K562 (cell line): ENCODE results near the gene UCKL1. TPM values are rescaled to one million over a fixed set of nuclear protein-coding genes. Genes with fewer than 3 reads are reported as not detected.

Experiments used
- ATAC-seq: fragments of 200-7000 bp; cut with Tn5 transposase; 3 replicates; pipeline ENCODE4 v1.9.1; 2020; ENCODE audit warnings: moderate library complexity
- BruUV-seq: library from RNA; stranded (reverse); fragments of 400-500 nt; replicated peaks from 2 replicates; lab custom pipeline; 2021; lab: Mats Ljungman, UMichigan
- CTCF ChIA-PET: fragments of 300-600 bp; formaldehyde crosslinking; extraction: SDS; loops from one replicate; lab custom pipeline; 2021; ENCODE audit warnings: low intra/inter-chr PET ratio; lab: Yijun Ruan, JAX
- POLR2A ChIA-PET: fragments of 300-600, 350-650 bp; sonication (Branson Sonifier 250); formaldehyde crosslinking; extraction: SDS; loops from one replicate; lab custom pipeline; 2021; ENCODE audit warnings: antibody characterized with exemption, inconsistent platforms; lab: Yijun Ruan, JAX
- DNase-seq, 4 experiments: peaks; one replicate each; pipeline versions ENCODE4 v3.0.0 to v3.0.0-alpha.2; 2011 to 2018; ENCODE audit warnings: low spot score in 3 of 4, mixed read lengths in 3 of 4; ENCODE audit errors: extremely low read depth in 1 of 4
- FAIRE-seq: peaks from 2 replicates; lab custom pipeline; 2011; peaks lifted over from hg19 to GRCh38; lab: Jason Lieb, UNC
- H2AFZ ChIP-seq: 2 replicates; pipeline ENCODE4 v1.6.0; 2011; ENCODE audit warnings: low read depth, low read length, control low read depth, inconsistent platforms
- H3K27ac ChIP-seq: fragments of 200-600 bp; 3 replicates; pipeline ENCODE4 v1.8.0; 2011; ENCODE audit warnings: low read depth, mild to moderate bottlenecking, control low read depth, inconsistent platforms, low read length, moderate library complexity, mixed read lengths; ENCODE audit errors: extremely low read depth
- H3K27me3 ChIP-seq, 2 experiments: fragments of 300-600 bp in 1 of 2; 2 replicates in 1 of 2; 3 replicates in 1 of 2; pipeline versions ENCODE4 v1.6.0 to v1.8.0; 2011; ENCODE audit warnings: inconsistent platforms in 2 of 2, low read length in 2 of 2, mild to moderate bottlenecking in 1 of 2, mixed read lengths in 1 of 2, moderate library complexity in 1 of 2; ENCODE audit not compliant: control insufficient read depth in 2 of 2, insufficient read depth in 2 of 2
- H3K36me3 ChIP-seq: fragments of 300-600 bp; 3 replicates; pipeline ENCODE4 v1.8.0; 2011; ENCODE audit warnings: mild to moderate bottlenecking, low read length, inconsistent platforms; ENCODE audit not compliant: control insufficient read depth, insufficient read depth
- H3K4me1 ChIP-seq, 2 experiments: fragments of 200-600 bp in 1 of 2; replicated peaks in 1 of 2; 2 replicates in 1 of 2; 3 replicates in 1 of 2; pipeline versions ENCODE4 v1.5.1 to v1.8.0; 2011; ENCODE audit warnings: inconsistent platforms in 2 of 2, low read length in 2 of 2, mild to moderate bottlenecking in 1 of 2, mixed read lengths in 1 of 2, moderate library complexity in 1 of 2; ENCODE audit not compliant: control insufficient read depth in 2 of 2, insufficient read depth in 2 of 2
- H3K4me2 ChIP-seq: 2 replicates; pipeline ENCODE4 v1.6.1; 2011; ENCODE audit warnings: low read length, control low read depth, inconsistent platforms, mixed read lengths; ENCODE audit not compliant: insufficient read depth
- H3K4me3 ChIP-seq: fragments of 200-600 bp; sonication (generic), shearing (Covaris generic); 2 replicates; pipeline ENCODE4 v1.5.1; 2016; ENCODE audit warnings: control low read depth, inconsistent platforms
- H3K79me2 ChIP-seq: fragments of 200-600 bp; 3 replicates; pipeline ENCODE4 v1.8.0; 2011; ENCODE audit warnings: low read length, inconsistent platforms; ENCODE audit not compliant: control insufficient read depth, insufficient read depth
- H3K9ac ChIP-seq, 2 experiments: 2 replicates each; pipeline versions ENCODE4 v1.6.0 to v1.6.1; 2011; ENCODE audit warnings: low read depth in 2 of 2, low read length in 2 of 2, control low read depth in 1 of 2, inconsistent platforms in 1 of 2, mild to moderate bottlenecking in 1 of 2, mixed read lengths in 1 of 2; ENCODE audit not compliant: insufficient read depth in 1 of 2
- H3K9me1 ChIP-seq: one replicate; pipeline ENCODE4 v1.6.0; 2011; ENCODE audit warnings: inconsistent platforms, mild to moderate bottlenecking, low read length, moderate library complexity; ENCODE audit not compliant: control insufficient read depth, insufficient read depth
- H3K9me3 ChIP-seq: replicated peaks from 2 replicates; pipeline ENCODE4 v1.5.1; 2011; ENCODE audit warnings: low read depth, low read length, inconsistent platforms; ENCODE audit not compliant: control insufficient read depth, insufficient read depth
- H4K20me1 ChIP-seq: replicated peaks from 2 replicates; pipeline ENCODE4 v1.6.1; 2011; ENCODE audit warnings: low read length, inconsistent platforms, mixed read lengths; ENCODE audit not compliant: control insufficient read depth, insufficient read depth
- ATF3 ChIP-seq, 2 experiments: fragments of 450-650 bp in 1 of 2; sonication (generic) in 1 of 2; formaldehyde crosslinking in 1 of 2; IDR thresholded peaks in 1 of 2; conservative IDR thresholded peaks in 1 of 2; 2 replicates each; pipeline versions ENCODE4 v1.6.1 to v1.8.1; 2016 to 2023; ENCODE audit warnings: mild to moderate bottlenecking in 2 of 2, moderate library complexity in 2 of 2, inconsistent platforms in 1 of 2, missing genetic modification reagents in 1 of 2
- BDP1 ChIP-seq: IDR thresholded peaks from 3 replicates; pipeline ENCODE4 v1.6.1; 2011; ENCODE audit not compliant: insufficient read length, insufficient read depth
- CEBPG ChIP-seq, 3 experiments: fragments of 200-800 bp in 1 of 3; sonication (Bioruptor generic) in 1 of 3; sonication (generic) in 1 of 3; formaldehyde crosslinking in 1 of 3; IDR thresholded peaks in 2 of 3; conservative IDR thresholded peaks in 1 of 3; 2 replicates each; pipeline versions ENCODE4 v1.6.1 to v1.8.0; 2016 to 2022; ENCODE audit warnings: missing compliant biosample characterization in 2 of 3, missing genetic modification characterization in 2 of 3, mild to moderate bottlenecking in 1 of 3, missing genetic modification reagents in 1 of 3
- RFX7 ChIP-seq: fragments of 250-450 bp; sonication (Bioruptor Pico); IDR thresholded peaks from 2 replicates; pipeline ENCODE4 v1.5.1; 2021; ENCODE audit warnings: mild to moderate bottlenecking
- ZNF717 ChIP-seq: fragments of 250-450 bp; sonication (Bioruptor Pico); IDR thresholded peaks from 2 replicates; pipeline ENCODE4 v1.5.0; 2021
- WGBS: fragments of 100-300 bp; shearing (Covaris generic); methylation state at CpG from one replicate; pipeline ENCODE4 v1.1.6; 2016; ENCODE audit warnings: low coverage, mixed read lengths; ENCODE audit not compliant: insufficient coverage; ENCODE audit errors: missing lambda C conversion rate; 5-methylcytosine and 5-hydroxymethylcytosine counted together
- in situ Hi-C: fragments of 300-500 bp; cut with MboI; formaldehyde crosslinking; loops from 4 replicates; pipeline ENCODE4 v1.15.0; 2018; ENCODE audit warnings: inconsistent platforms, mixed read lengths
- intact Hi-C: fragments of 100-400 bp; cut with micrococcal nuclease; formaldehyde crosslinking; loops from 2 replicates; pipeline ENCODE4 v1.14.2; 2022
- polyA plus RNA-seq, 8 experiments: library from polyadenylated mRNA; depleted of rRNA in 4 of 8; stranded (reverse) in 5 of 8; unstranded in 3 of 8; fragments of >200 nt; fragmentation: Nextera tagmentation in 2 of 8; fragmentation: Illumina TruSeq in 1 of 8; extraction: Ambion mirVana in 2 of 8; extraction: Trizol in 1 of 8; gene quantifications; 2 replicates each; pipeline versions ENCODE4 v1.2.1 to v1.2.3, GENCODE V29; 2011 to 2014; ENCODE audit warnings: inconsistent platforms in 1 of 8, missing spikeins in 1 of 8
- total RNA-seq, 7 experiments: library from RNA; depleted of rRNA in 6 of 7; stranded (reverse); fragments of >200 nt in 6 of 7; fragmentation: Illumina TruSeq in 2 of 7; extraction: Trizol in 2 of 7; gene quantifications; 2 replicates each; pipeline versions ENCODE4 v1.2.1 to v1.2.3, GENCODE V29; 2011 to 2021; ENCODE audit warnings: low replicate concordance in 1 of 7
- TF ChIP-seq, protein P1 (sequence below): fragments of 450-650 bp; conservative IDR thresholded peaks from 2 replicates; pipeline ENCODE4 v1.6.1; 2016; ENCODE audit warnings: missing genetic modification characterization, low read depth, mild to moderate bottlenecking, control low read depth, missing compliant biosample characterization

The UCKL1 gene
- total and polyA plus RNA-seq, 9 of the 15 experiments (the other 6 are each of a cell fraction or from before 2014, with no cell fraction given) = 3.1 to 52.8 (median 24.2) TPM

DNA sequence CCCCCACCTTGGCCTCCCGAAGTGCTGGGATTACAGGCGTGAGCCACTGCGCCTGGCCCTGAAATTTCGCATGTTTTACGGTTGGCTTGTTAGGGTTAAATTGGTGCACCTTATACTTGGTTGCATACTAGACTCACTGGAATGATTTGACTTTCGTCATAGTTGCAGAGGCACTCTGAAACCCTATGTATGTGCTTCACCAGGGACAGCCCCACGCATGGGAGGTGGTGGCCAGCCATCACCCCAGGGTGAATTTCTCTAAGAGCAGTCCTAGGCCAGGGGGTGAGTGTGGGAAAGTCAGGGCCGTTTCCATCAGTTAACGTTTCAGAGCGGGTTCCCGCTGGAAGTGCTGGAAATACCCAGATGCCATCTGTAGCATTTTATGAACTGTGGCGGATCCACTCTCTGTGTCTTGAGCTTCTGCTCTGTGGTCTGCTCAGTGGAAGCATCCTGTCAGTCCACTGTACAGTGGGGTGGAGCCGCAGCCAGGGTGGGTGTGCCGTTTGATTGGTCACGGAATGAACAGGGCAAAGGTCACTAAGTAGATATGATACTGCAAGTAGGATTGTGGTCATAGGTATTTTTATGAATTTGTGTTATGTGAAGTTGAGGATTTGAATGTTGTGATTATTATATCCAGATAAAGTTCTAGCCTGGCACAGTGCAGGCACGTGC, 48.1 kb downstream of the UCKL1 start (continued):
- TF ChIP-seq, protein P1, sequence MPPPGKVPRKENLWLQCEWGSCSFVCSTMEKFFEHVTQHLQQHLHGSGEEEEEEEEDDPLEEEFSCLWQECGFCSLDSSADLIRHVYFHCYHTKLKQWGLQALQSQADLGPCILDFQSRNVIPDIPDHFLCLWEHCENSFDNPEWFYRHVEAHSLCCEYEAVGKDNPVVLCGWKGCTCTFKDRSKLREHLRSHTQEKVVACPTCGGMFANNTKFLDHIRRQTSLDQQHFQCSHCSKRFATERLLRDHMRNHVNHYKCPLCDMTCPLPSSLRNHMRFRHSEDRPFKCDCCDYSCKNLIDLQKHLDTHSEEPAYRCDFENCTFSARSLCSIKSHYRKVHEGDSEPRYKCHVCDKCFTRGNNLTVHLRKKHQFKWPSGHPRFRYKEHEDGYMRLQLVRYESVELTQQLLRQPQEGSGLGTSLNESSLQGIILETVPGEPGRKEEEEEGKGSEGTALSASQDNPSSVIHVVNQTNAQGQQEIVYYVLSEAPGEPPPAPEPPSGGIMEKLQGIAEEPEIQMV (tag) = no peak
- TF ChIP-seq ZNF717 (CRISPR knock-in tag) = no peak
- TF ChIP-seq RFX7 (CRISPR knock-in tag) = no peak

GRCh38 chr20:63903796-63904561, 52.2 kb downstream of the UCKL1 start:
- no peaks in the 10 kb centered on the region for H3K9me1 ChIP-seq
- no peak overlapping the region for H2AFZ ChIP-seq
- intact Hi-C loops = no loop called here
- H3K4me3 ChIP-seq = no peak overlapping the region
- H3K9ac ChIP-seq = no peak overlapping the region
- H3K9me3 ChIP-seq = no peaks in the 10 kb centered on the region
- BruUV-seq = TSS peak; percentile 21
- 90% methylated on average over 11 of the region's 11 CpGs for WGBS
- no peak overlapping the region for H3K4me2 ChIP-seq
- H4K20me1 ChIP-seq = peaks cover 3% of the 10 kb centered on the region; the same call in 1 of the 2 replicates
- H3K27me3 ChIP-seq = no peaks in the 10 kb centered on the region
- peaks cover 3 to 26% of the 10 kb centered on the region in 2 experiments; a peak in 4 of 5 replicates for H3K4me1 ChIP-seq
- H3K27ac ChIP-seq = no peak overlapping the region
- POLR2A ChIA-PET = interaction anchor here (0.5 to 1.0 kb wide), 2 partner anchors 39 to 185 kb away, joined by 3 read pairs; partner anchors contain the start of gene TPD52L2
- H3K36me3 ChIP-seq = peaks cover 21% of the 10 kb centered on the region; the same call in 2 of the 3 replicates
- DNase-seq (no peak), ATAC-seq (no peak), FAIRE-seq (no peak)
- H3K79me2 ChIP-seq = peaks cover 81% of the 10 kb centered on the region
- TF ChIP-seq CEBPG (CRISPR knock-in tag; IDR thresholded peaks at IDR 0.05) (no peak), CEBPG (tag; conservative IDR thresholded peaks at IDR 0.05 in 1 of 2, IDR thresholded peaks at IDR 0.05 in 1 of 2) (0 out of 4 replicates have a peak, but pooled peaks of 1 of the 2 experiments have one; percentile 27), BDP1 (no peak), ATF3 (IDR thresholded peaks at IDR 0.05) (0 out of 2 replicates have a peak, but pooled peaks have one; percentile 20), ATF3 (CRISPR knock-in tag; conservative IDR thresholded peaks at IDR 0.05) (no peak)
- in situ Hi-C loops = no loop called here
- CTCF ChIA-PET = no interaction called here
